HK-2 (cell line): ENCODE results near the gene CRYBA1.
A peak's percentile ranks its signal among the peaks of the same experiment; 100 is the strongest.

Experiments
- DNase-seq: peaks from one replicate; pipeline ENCODE4 v3.0.0-alpha.2; 2018; ENCODE audit not compliant: unreplicated experiment

CRYBA1 gene

GRCh38 chr17:29279397-29280070, 32.9 kb downstream of the CRYBA1 start:
- no peak for DNase-seq

DNA sequence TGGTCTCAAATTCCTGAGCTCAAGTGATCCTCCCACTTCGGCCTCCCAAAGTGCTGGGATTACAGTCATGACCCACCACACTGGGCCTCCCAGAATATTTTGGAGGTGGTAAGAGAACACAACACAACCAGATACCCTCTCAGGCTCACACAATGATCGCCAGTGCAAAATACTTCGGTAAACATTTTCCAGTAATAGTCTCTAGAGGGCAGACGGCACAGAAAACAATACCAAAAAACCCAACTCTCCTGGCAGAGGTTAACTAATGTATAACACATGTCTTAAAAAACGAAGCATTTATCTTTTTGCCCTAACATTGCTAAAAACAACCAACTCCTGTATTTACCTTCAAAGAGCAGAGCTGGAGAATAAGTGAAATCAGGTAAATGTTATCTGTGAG, 36.8 kb downstream of the CRYBA1 start:
- DNase-seq = no peak

GRCh38 chr17:29283961-29284360, 37.3 kb downstream of the CRYBA1 start:
- no peak for DNase-seq

DNA sequence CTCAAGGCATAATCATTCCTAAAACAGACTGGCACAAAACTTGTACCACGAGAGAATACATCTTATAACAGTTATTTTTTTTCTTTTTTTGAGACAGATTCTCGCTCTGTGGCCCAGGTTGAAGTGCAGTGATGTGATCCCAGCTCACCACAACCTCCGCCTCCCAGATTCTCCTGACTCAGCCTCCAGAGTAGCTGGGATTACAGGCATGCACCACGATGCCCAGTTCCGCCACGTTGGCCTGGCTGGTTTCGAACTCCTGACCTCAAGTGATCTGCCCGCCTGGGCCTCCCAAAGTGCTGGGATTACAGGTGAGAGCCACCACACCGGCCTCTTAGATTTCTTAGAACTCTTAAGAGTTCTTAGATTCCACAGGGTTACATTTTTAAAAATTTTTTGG, 43.2 kb downstream of the CRYBA1 start:
- no peak for DNase-seq

- no peak for DNase-seq
Observed at GRCh38 chr17:29291163-29291752, 44.6 kb downstream of the CRYBA1 start.

- DNase-seq = peak; percentile 43
Observed at GRCh38 chr17:29292071-29292991, 45.7 kb downstream of the CRYBA1 start.

DNA sequence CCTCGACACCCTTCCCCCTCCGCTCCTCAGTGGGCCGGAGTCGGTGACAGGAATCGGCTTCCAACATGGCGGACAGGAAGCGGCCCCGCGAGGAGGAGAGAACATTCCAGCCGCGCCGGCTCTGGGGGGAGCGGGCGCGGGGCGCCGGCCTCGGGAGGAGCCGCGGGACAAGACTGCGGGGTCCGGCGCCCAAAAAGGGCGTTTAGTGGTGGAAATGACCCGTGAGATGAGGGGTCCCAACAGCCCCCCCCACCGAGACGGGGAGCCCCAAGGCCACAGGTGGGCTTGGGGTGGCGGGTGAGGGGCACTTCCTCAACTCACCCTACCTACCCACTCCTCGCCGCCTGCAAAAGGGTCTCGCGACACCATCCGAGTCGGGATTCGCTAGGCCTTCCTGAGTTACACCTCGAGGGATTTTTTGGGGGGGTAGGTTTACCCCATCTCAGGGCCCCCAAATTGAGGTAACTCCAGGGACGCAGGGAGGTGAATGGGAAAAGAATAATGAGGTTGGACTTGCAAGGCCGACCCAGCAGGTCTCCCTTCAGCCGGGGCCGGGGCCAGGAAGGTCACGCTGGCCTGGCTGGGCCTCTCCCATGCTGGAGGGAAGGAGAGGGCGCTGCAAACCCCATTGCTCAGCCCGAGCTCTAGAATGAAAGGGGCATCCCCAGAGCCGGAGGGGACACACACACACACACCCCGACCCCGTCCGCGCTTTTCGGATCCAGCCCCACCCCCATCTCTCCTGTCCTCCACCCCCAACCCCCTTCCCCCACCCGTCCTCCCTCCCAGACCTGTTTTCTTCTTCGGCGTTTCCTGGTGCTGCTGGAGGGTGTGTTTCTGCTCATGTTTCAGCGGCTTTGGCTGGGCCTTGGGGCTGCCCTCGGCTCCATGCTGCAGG, 46.6 kb downstream of the CRYBA1 start:
- DNase-seq = peak; percentile 73

GRCh38 chr17:29293890-29294579, 47.4 kb downstream of the CRYBA1 start, which contains the start of gene NUFIP2:
Gene NUFIP2 (minus strand): TSS chr17:29294148. CDS start chr17:29294059, 89 bp downstream.
- DNase-seq = peak; percentile 99

DNA sequence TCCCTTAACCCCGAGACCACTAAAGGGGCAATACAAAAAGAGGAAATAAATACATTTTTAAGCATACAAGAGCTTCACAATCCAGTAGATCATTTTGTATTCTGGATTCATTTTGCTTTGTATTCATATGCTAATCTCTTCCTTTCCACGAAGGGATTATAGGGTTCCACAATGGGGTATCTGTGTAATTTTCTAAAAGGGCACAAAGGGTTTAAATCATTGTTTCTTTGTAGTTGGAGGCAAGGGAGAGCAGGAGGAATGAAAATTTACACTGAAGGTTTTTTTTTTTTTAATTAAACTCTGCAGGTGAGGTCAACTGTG, 47.9 kb downstream of the CRYBA1 start:
- no peak for DNase-seq

DNA sequence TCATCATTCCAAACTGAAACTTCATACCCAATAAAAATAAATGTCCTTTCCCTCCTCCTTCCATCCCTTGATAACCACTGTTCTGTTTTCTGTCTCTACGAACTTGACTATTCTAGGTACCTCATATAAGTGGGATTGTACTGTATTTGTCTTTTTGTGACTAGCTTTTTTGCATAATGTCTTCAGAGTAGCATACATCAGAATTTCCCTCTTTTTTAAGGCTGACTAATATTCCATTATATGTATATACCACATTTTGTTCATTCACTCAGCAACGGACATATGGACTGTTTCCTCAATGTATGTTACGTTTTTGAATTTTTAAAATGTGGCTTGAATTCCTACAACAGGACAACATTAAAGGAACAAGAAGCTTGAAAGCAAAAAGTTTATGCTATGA, 48.8 kb downstream of the CRYBA1 start:
- DNase-seq = no peak

DNA sequence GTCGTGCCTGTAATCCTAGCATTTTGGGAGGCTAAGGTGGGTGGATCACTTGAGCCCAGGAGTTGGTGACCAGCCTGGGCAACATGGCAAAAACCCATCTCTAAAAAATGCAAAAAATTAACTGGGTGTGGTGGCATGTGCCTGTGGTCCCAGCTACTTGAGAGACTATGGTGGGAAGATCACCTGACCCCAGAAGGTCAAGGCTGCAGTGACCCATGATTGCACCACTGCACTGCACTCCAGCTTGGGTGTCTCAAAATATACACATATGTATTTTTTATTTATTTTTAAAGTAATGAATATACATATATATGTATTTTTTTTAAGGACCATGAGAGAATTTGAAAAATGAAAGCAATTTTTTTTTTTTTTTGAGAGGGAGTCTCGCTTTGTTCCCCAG, 52.4 kb downstream of the CRYBA1 start:
- no peak for DNase-seq

DNA sequence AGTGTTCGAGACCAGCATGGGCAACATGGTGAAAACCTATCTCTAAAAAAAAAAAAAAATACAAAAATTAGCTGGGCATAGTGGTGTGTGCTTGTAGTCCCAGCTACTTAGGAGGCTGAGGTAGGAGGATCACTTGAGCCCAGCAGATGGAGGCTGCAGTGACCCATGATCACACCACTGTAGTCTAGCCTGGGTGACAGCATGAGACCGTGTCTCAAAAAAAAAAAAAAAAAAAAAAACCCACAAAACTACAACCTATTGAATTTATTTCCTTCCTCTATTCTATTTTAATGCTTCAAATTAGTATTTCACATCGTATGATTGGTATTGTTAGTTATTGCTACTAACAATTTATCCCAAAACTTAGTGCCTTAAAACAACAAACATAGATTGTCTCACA, 56.7 kb downstream of the CRYBA1 start:
- DNase-seq = no peak
